Mammary epithelial cell (primary cell): ENCODE measurements around the gene EWSR1.

Experiments
- CTCF ChIP-seq, 2 donors: IDR thresholded peaks in 1 of 2; conservative IDR thresholded peaks in 1 of 2; 2 replicates each; pipeline ENCODE4 v1.5.1; 2011 to 2012; ENCODE audit warnings: inconsistent platforms in 2 of 2, low read length in 2 of 2, mild to moderate bottlenecking in 2 of 2, control low read depth in 1 of 2, low read depth in 1 of 2; ENCODE audit not compliant: insufficient read depth in 1 of 2; ENCODE audit errors: extremely low read depth in 1 of 2
- EZH2 ChIP-seq: IDR thresholded peaks from 2 replicates; pipeline ENCODE4 v1.6.1; 2012; ENCODE audit warnings: low read length, inconsistent platforms, borderline replicate concordance

- TF ChIP-seq CTCF (conservative IDR thresholded peaks at IDR 0.05 in 1 of 2, IDR thresholded peaks at IDR 0.05 in 1 of 2; ENCODE audit: extremely low read depth in 1 of 2, insufficient read depth in 1 of 2, low read depth in 1 of 2, low read length in 2 of 2) (no peak), EZH2 (no peak)
These were observed 34.7 kb upstream of the EWSR1 start for GRCh38 chr22:29233277-29233877.
